IPS-20b (cell line): ENCODE data around the gene ZNF175.
"Not testable (repeated sequence)": the region's sequence is repeated elsewhere in the genome, so short reads cannot be mapped to it uniquely, and the experiment has no call there.

Experiments
- H3K27ac ChIP-seq: one replicate; pipeline ENCODE4 v1.5.1; 2013; ENCODE audit warnings: low read length
- H3K27me3 ChIP-seq: 2 replicates; pipeline ENCODE4 v1.6.1; 2013; ENCODE audit warnings: mild to moderate bottlenecking, low read length, inconsistent platforms; ENCODE audit not compliant: insufficient read depth
- H3K36me3 ChIP-seq: 2 replicates; pipeline ENCODE4 v1.6.1; 2013; ENCODE audit warnings: low read depth, mild to moderate bottlenecking, inconsistent platforms, low read length, moderate library complexity; ENCODE audit not compliant: insufficient read depth
- H3K4me1 ChIP-seq: 2 replicates; pipeline ENCODE4 v1.6.1; 2013; ENCODE audit warnings: mild to moderate bottlenecking, control low read depth, inconsistent platforms, low read length, moderate library complexity; ENCODE audit not compliant: insufficient read depth
- H3K4me3 ChIP-seq: 2 replicates; pipeline ENCODE4 v1.5.1; 2013; ENCODE audit warnings: mild to moderate bottlenecking, low read length, inconsistent platforms
- H3K9ac ChIP-seq: 2 replicates; pipeline ENCODE4 v1.6.1; 2013; ENCODE audit warnings: low read depth, mild to moderate bottlenecking, inconsistent platforms, low read length, moderate library complexity
- H3K9me3 ChIP-seq: 2 replicates; pipeline ENCODE4 v1.6.1; 2013; ENCODE audit warnings: mild to moderate bottlenecking, low read depth, low read length, inconsistent platforms; ENCODE audit not compliant: insufficient read depth

The ZNF175 gene

DNA sequence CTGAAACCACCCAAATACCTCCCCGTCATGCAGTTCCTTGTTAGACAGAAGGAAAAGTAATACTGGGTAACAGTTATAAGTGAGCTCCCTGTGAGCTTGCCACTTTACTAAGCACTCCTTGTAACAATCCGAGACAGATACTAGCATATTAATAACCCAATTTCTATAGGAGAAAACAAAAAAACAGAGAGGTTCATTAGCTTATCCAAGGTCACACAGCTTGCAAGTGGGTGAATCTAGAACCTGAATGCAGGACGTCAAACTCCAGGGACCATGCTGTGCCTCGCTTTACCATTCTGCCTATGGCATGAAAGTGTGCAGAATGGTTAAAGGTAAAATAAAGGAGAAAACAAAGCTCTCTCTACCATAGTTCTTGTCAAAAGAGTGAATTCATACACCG lies 43.7 kb downstream of the ZNF175 start:
- peaks cover 76% of the 10 kb centered on the region for H3K9me3 ChIP-seq
- H3K4me3 ChIP-seq, result no peak overlapping the region
- H3K4me1 ChIP-seq, result no peaks in the 10 kb centered on the region
- H3K27ac ChIP-seq, result no peak overlapping the region
- no peaks in the 10 kb centered on the region for H3K36me3 ChIP-seq
- no peak overlapping the region for H3K9ac ChIP-seq
- H3K27me3 ChIP-seq, result no peaks in the 10 kb centered on the region; the same call in 1 of the 2 replicates

DNA sequence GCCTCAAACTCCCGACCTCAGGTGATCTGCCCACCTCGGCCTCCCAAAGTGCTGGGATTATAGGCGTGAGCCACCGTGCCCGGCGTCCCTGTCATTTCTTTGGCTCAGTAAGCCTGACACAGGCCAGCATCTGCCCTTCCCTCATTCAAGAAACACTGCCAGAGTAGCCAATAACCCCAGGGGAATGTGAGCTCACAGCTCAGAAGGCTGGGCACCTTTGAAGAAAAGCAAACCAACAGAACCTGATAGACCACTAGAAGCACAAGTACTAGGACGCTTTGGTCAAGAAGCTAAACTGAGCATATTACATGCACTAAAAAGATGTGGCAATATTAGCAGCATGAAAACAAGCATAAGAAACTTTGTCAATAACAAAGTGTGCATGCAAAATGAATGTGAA lies 44.9 kb downstream of the ZNF175 start:
- H3K36me3 ChIP-seq, result no peaks in the 10 kb centered on the region
- no peak overlapping the region for H3K9ac ChIP-seq
- H3K9me3 ChIP-seq, result peaks cover 75% of the 10 kb centered on the region
- H3K27me3 ChIP-seq, result no peaks in the 10 kb centered on the region; the same call in 1 of the 2 replicates
- no peak overlapping the region for H3K27ac ChIP-seq
- H3K4me3 ChIP-seq, result no peak overlapping the region
- no peaks in the 10 kb centered on the region for H3K4me1 ChIP-seq

DNA sequence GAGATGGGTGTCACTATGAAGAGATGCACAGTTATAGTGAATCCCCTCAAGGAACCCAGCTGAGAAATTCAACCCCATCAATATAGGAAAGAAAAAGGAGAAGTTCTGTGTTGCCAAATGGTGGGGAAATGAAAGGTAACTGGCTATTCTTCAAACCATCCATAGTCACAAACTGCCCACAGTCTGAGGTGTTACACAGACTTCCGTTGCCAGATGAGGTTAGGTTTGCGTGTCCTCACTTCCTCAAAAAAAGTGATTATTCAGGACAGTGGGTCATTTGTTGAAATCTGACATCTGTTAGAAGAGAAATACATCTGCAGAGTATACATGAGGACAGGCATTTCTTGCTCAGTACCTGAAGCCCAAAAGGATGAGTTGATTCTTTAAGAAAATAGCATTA lies 50.1 kb downstream of the ZNF175 start:
- H3K27ac ChIP-seq, result no peak overlapping the region

DNA sequence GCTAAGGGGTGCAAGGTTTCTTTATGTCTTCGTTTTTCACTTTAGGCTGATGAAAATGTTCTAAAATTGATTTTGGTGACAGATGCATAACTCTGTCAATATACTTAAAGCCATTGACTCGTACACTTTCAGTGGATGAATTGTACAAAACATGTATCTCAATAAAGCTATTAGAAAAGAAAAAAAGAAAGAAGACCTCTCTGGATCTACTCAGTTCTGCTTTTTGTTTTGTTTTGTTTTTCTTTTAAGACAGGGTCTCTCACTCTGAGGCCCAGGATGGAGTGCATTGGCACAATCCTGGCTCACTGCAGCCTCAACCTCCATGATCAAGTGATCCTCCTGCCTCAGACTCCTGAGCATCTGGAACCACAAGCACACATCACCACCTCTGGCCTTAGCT lies 55.6 kb downstream of the ZNF175 start:
- peaks cover 68% of the 10 kb centered on the region for H3K9me3 ChIP-seq
- no peak overlapping the region for H3K27ac ChIP-seq
- no peaks in the 10 kb centered on the region; the same call in 1 of the 2 replicates for H3K27me3 ChIP-seq
- no peak overlapping the region for H3K4me3 ChIP-seq
- no peaks in the 10 kb centered on the region for H3K36me3 ChIP-seq
- H3K9ac ChIP-seq, result no peak overlapping the region
- no peaks in the 10 kb centered on the region for H3K4me1 ChIP-seq

More for the DNA sequence above, 50.1 kb downstream of the ZNF175 start:
- Histone ChIP-seq H3K36me3 (no peaks in the 10 kb centered on the region), H3K4me1 (no peaks in the 10 kb centered on the region), H3K9ac (no peak overlapping the region), H3K9me3 (peaks cover 62% of the 10 kb centered on the region), H3K4me3 (no peak overlapping the region), H3K27me3 (no peaks in the 10 kb centered on the region)

DNA sequence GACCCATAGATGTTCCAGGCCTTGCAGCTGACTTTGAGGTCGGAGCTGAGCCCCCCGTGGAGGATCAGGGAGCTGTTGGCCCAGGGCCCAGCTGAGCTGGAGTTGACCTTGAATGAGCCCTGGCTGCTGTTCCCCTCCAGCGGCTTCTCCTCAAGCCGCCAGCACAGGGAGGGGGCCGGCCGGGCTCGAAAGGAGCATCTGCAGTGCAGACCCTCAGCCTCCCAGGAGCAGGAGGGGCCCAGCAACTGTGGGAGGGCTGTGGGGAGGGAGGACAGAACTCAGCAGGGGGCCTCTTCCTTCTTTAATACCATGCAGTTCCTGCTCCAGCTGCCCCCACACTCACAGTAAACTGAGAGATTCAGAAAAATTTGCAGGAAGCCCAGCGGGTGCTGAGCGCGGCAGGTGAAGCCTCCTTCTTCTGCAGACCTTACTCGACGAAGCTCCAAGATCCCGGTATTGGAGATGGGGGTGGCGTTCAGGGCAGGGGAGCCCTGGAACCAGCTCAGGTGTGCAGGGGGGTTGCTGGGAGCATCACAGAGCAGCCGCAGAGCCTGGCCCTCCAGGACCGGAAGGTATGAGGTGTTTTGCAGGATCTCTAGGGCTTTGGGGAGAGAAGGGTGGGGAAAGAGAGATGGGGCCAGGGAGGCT lies 56.5 kb downstream of the ZNF175 start:
- H3K9ac ChIP-seq, result no peak overlapping the region
- no peaks in the 10 kb centered on the region for H3K36me3 ChIP-seq
- H3K27me3 ChIP-seq, result no peaks in the 10 kb centered on the region; the same call in 1 of the 2 replicates
- no peak overlapping the region for H3K27ac ChIP-seq
- H3K9me3 ChIP-seq, result peaks cover 73% of the 10 kb centered on the region
- H3K4me3 ChIP-seq, result no peak overlapping the region
- no peaks in the 10 kb centered on the region for H3K4me1 ChIP-seq

DNA sequence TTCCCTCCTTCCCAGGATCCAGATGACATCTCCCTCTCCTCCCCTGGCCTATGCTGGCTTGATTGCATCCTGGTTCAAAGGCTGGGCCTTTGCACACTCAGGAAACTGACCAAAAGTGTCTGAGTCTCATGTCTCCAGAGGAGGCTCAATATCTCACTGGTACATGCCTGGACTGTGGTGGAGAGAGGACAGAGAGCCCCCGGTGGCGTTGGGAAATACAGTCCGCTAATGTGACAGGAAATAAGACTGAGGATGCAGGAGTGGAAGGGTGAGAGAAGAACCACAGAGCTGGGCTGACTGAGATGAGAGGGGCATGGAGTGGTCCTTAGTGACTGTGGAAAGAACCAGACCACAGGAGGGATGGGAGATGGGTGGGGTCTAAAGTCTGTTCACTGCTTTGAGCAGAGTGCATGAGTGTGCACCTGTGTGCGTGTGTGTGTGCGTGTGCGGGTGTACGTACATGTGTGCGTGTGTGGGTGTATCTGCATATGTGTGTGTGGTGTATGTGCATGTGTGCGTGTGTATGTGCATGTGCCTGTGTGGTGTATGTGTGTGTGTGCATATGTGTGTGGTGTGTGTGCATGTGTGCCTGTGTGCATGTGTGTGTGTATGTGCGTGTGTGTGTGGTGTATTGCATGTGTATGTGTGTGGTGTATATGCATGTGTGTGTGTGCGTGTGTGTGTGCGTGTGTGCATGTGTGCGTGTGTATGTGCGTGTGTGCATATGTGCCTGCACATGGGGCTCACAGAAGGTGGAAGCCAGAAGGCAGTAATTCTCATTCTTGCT lies 57.3 kb downstream of the ZNF175 start:
- Histone ChIP-seq H3K4me1 (no peaks in the 10 kb centered on the region), H3K4me3 (no peak overlapping the region), H3K9ac (no peak overlapping the region), H3K36me3 (no peaks in the 10 kb centered on the region), H3K27ac (no peak overlapping the region), H3K27me3 (no peaks in the 10 kb centered on the region; the same call in 1 of the 2 replicates), H3K9me3 (peaks cover 68% of the 10 kb centered on the region; the same call in 1 of the 2 replicates)

DNA sequence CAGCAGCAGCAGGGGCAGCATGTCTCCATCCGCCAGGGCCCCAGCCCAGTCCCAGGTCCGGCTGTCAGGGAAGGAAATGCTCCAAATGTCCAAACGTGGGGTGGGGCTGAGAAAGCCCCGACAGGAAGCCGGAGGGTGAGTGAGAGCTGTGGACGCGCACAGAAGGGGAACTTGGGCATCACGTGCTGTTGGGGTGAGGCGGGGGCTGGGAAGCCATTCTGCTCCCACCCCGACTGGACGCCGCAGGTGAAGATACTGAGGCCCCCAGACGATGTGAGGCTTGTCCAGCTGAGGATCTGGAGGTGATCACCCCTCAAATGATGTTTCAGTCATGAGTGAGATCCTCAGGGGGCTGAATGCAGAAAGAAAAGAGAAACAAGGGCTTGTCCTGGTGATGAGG lies 59.2 kb downstream of the ZNF175 start, which contains the start of gene SIGLEC5:
SIGLEC5 (minus strand) TSS at position 87 of the 400 bp plus-strand sequence; CDS start at position 21, 66 bp downstream.
- not testable (repeated sequence) for H3K36me3 ChIP-seq, H3K27ac ChIP-seq, H3K4me1 ChIP-seq, H3K4me3 ChIP-seq, H3K9ac ChIP-seq, H3K27me3 ChIP-seq
- H3K9me3 ChIP-seq, result peaks cover 65% of the 10 kb centered on the region; the same call in 1 of the 2 replicates

DNA sequence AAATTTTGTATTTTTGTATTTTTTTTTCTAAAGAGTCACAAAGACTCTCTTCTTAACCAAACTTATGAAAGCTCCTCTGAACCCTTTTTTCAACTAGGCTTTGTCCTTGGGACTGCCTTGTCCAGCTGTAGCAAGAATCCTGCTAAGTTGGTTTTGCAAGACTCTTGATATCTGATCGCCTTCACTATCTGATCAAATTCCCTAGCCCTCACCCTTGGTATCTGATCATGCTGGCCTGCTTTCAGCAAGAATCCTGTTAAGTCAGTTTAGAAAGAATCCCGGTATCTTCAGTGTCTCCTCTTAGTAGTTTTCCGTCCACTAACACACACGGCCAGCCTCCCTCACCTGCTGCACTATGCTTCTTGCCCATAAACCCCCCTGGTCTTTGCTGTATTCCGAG lies 61.0 kb downstream of the ZNF175 start:
- H3K9me3 ChIP-seq, result peaks cover 68% of the 10 kb centered on the region
- H3K36me3 ChIP-seq, result no peaks in the 10 kb centered on the region
- H3K4me1 ChIP-seq, result no peaks in the 10 kb centered on the region
- no peak overlapping the region for H3K9ac ChIP-seq
- no peak overlapping the region for H3K4me3 ChIP-seq
- H3K27me3 ChIP-seq, result no peaks in the 10 kb centered on the region; the same call in 1 of the 2 replicates
- no peak overlapping the region for H3K27ac ChIP-seq

DNA sequence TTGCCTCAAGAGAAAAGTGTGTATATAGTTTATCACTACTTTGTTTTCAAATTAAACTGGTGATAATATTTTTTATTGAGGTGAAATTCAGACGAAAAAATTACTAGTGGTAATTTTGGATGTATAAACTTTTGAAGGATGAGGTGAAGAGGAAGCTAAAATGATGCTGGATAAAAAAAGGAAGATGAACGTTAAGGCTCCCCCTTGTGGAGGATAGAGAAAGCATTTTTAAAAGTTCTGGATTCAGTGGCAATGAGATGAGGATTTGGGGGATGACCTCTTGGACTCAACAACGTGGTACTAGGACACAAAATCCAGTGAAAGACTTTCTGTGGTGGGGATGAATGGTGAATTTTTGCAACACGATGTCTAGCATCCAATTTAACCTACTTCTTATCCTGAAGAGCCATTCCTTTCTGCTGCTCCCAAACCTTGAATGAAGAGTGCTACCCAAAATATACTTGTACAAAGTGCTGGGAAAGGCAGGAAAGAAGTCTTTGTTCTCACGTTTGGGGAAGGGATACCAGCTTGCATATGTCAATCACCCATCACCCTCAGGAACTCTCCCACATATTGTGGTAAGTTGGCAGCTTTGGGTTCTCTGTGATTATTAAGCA lies 66.4 kb downstream of the ZNF175 start:
- H3K27ac ChIP-seq, result no peak overlapping the region
- peaks cover 81% of the 10 kb centered on the region for H3K9me3 ChIP-seq
- H3K4me3 ChIP-seq, result no peak overlapping the region
- no peak overlapping the region for H3K9ac ChIP-seq
- no peaks in the 10 kb centered on the region for H3K4me1 ChIP-seq
- H3K27me3 ChIP-seq, result no peaks in the 10 kb centered on the region
- no peaks in the 10 kb centered on the region for H3K36me3 ChIP-seq

DNA sequence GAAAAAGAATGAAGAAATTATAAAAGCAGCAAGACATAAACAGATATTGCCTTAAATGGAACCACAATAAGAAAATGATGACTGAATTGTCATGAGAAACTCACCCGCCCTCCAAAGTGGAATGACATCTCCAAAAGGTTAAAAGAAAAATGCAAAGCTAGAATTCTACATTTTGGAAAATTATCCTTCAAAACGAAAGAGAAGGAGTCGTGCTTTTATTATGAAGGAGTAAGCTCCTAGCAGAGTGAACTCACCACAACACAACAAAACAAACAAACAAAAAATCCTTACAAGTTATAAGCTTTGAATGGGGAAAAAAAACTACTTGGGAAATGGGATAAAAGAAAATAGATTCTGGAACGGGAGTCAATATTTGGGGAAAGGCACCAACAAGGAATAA lies 68.8 kb downstream of the ZNF175 start:
- Histone ChIP-seq H3K4me3 (no peak overlapping the region), H3K9ac (no peak overlapping the region), H3K36me3 (no peaks in the 10 kb centered on the region), H3K27me3 (no peaks in the 10 kb centered on the region), H3K9me3 (peaks cover 80% of the 10 kb centered on the region), H3K4me1 (no peaks in the 10 kb centered on the region), H3K27ac (no peak overlapping the region)

DNA sequence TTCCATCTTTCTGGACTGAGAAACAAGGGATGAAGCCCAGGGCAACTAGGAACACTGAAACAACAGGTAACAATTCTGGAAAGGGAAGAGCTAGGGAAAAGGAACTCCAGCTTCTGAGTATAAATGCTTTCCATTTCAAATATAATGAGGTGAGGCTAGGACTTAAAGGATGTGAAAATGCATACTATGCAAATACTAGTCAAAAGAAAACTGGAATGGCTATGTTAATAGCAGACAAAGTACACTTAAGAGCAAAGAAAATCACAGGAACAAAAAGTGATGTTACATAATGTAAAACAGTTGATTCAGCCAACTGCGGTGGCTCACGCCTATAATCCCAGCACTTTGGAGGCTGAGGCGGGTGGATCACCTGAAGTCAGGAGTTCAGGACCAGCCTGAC lies 69.3 kb downstream of the ZNF175 start:
- Histone ChIP-seq H3K9ac (no peak overlapping the region), H3K27me3 (no peaks in the 10 kb centered on the region), H3K36me3 (no peaks in the 10 kb centered on the region), H3K27ac (no peak overlapping the region), H3K4me3 (no peak overlapping the region), H3K9me3 (peaks cover 76% of the 10 kb centered on the region), H3K4me1 (no peaks in the 10 kb centered on the region)
